ENCODE data around the gene MAPT. TPM values are rescaled to one million over a fixed set of nuclear protein-coding genes. Genes with fewer than 3 reads are reported as not detected.
"Not testable (repeated sequence)": the region's sequence is repeated elsewhere in the genome, so short reads cannot be mapped to it uniquely, and the experiment has no call there.

Gene MAPT
- total RNA-seq, 2 experiments from 2014 or later: 0.69 to 0.74 TPM

DNA sequence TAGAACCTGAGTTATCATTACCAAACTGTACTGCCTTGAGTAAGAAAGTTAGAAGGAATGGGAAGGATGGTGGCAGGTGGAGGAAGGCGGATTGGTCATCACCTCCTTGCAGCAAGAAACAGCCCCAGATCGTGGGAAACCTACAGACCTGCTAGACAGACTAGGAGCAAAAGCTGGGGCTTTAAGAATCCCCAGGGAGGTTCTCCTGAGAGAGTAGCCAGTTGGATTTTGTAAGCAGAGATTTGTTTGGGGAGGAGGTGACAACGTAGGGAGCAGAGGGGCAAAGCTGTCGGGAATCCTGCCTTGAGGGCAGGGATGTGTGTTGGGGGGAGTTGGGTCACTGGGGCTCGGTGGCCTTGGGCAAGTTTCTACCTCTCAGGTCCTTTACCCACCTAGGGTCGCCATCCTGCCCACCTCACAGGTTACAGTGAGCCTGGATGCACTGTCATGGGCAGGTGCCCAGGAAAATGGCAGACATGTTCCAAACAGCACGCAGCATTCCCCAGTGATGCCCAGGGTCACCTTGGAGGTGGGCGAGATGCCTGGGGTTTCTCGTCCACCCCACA lies 55.5 kb downstream of the MAPT start:
- DNase-seq (no peak), ATAC-seq (ENCODE audit: low read depth) (no peak)
- Mint-ChIP-seq H3K4me1 (peaks cover 8% of the 10 kb centered on the region), H3K36me3 (no peaks in the 10 kb centered on the region), H3K27me3 (peaks cover 33% of the 10 kb centered on the region), H3K4me3 (no peak overlapping the region), H3K9me3 (no peaks in the 10 kb centered on the region), H3K27ac (no peak overlapping the region)
- POLR2A ChIA-PET: no interaction called here

DNA sequence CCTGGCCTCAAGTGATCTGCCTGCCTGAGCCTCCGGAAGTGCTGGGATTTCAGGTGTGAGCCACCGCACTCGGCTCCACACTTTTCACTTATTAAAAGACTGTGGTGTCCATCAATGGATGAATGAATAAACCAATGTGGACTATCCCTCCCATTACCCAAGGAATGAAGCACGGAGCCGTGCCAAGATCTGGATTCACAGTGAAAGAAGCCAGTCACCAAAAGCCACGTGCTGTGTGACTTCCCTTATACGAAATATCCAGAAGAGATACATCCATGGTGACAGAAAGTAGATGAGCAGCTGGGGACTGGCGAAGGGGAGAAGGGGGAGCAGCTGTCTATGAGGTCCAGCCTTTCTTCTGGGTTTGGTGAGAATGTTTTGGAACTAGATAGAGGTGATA lies 56.5 kb downstream of the MAPT start:
- POLR2A ChIA-PET: no interaction called here

DNA sequence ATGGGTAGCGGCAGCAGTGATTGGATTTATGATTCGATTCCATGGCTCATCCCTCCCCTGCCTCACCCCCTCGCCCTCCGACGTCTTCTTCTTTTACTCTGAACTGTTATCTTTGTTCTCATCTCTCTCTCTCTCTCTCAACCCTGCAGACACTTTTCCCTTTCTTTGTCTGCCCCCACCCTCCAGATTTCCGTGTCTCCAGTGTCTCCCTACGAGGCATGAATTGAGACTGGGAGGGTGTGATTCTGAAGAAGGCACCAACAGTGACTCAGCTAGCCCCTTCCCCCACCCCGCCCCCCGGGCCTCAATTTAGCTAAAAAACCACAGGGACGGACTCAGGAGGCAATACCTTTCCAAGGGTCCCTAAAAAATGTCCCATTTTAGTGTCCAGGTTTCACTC lies 57.0 kb downstream of the MAPT start:
- H3K4me1 Mint-ChIP-seq: peaks cover 8% of the 10 kb centered on the region
- no peaks in the 10 kb centered on the region for H3K36me3 Mint-ChIP-seq
- peaks cover 32% of the 10 kb centered on the region for H3K27me3 Mint-ChIP-seq
- no peaks in the 10 kb centered on the region for H3K9me3 Mint-ChIP-seq
- DNase-seq (no peak), ATAC-seq (ENCODE audit: low read depth) (no peak)
- no peak overlapping the region for H3K27ac Mint-ChIP-seq
- POLR2A ChIA-PET: no interaction called here
- H3K4me3 Mint-ChIP-seq: no peak overlapping the region

More for the DNA sequence above, 56.5 kb downstream of the MAPT start:
- no peaks in the 10 kb centered on the region for H3K9me3 Mint-ChIP-seq
- DNase-seq: no peak
- ATAC-seq (ENCODE audit: low read depth): no peak
- H3K27ac Mint-ChIP-seq: no peak overlapping the region
- peaks cover 32% of the 10 kb centered on the region for H3K27me3 Mint-ChIP-seq
- peaks cover 8% of the 10 kb centered on the region for H3K4me1 Mint-ChIP-seq
- no peaks in the 10 kb centered on the region for H3K36me3 Mint-ChIP-seq
- H3K4me3 Mint-ChIP-seq: no peak overlapping the region

GRCh38 chr17:45951941-45952340 lies 57.6 kb downstream of the MAPT start:
- H3K4me1 Mint-ChIP-seq: peaks cover 8% of the 10 kb centered on the region
- peaks cover 32% of the 10 kb centered on the region for H3K27me3 Mint-ChIP-seq
- H3K27ac Mint-ChIP-seq: no peak overlapping the region
- no peaks in the 10 kb centered on the region for H3K36me3 Mint-ChIP-seq
- H3K9me3 Mint-ChIP-seq: no peaks in the 10 kb centered on the region
- ATAC-seq (ENCODE audit: low read depth) (no peak), DNase-seq (no peak)
- POLR2A ChIA-PET: no interaction called here
- no peak overlapping the region for H3K4me3 Mint-ChIP-seq

- ATAC-seq (ENCODE audit: low read depth): no peak
- H3K27me3 Mint-ChIP-seq: peaks cover 34% of the 10 kb centered on the region
- H3K27ac Mint-ChIP-seq: no peak overlapping the region
- peaks cover 8% of the 10 kb centered on the region for H3K4me1 Mint-ChIP-seq
- no peak for DNase-seq
- POLR2A ChIA-PET: no interaction called here
- no peak overlapping the region for H3K4me3 Mint-ChIP-seq
- no peaks in the 10 kb centered on the region for H3K9me3 Mint-ChIP-seq
- no peaks in the 10 kb centered on the region for H3K36me3 Mint-ChIP-seq
These were observed 58.5 kb downstream of the MAPT start for GRCh38 chr17:45952814-45953320.

- H3K27ac Mint-ChIP-seq: no peak overlapping the region
- peaks cover 31% of the 10 kb centered on the region for H3K27me3 Mint-ChIP-seq
- no peaks in the 10 kb centered on the region for H3K36me3 Mint-ChIP-seq
- H3K4me1 Mint-ChIP-seq: peaks cover 6% of the 10 kb centered on the region
- no peaks in the 10 kb centered on the region for H3K9me3 Mint-ChIP-seq
- DNase-seq (no peak), ATAC-seq (ENCODE audit: low read depth) (no peak)
- POLR2A ChIA-PET: no interaction called here
- no peak overlapping the region for H3K4me3 Mint-ChIP-seq
These were observed 59.2 kb downstream of the MAPT start for GRCh38 chr17:45953561-45953960.

- no peak for DNase-seq
- Mint-ChIP-seq H3K36me3 (no peaks in the 10 kb centered on the region), H3K4me1 (no peaks in the 10 kb centered on the region), H3K27me3 (peaks cover 25% of the 10 kb centered on the region), H3K4me3 (no peak overlapping the region), H3K9me3 (no peaks in the 10 kb centered on the region), H3K27ac (no peak overlapping the region)
- ATAC-seq (ENCODE audit: low read depth): no peak
- POLR2A ChIA-PET: no interaction called here
These were observed 60.6 kb downstream of the MAPT start for GRCh38 chr17:45954914-45955313.

GRCh38 chr17:45955326-45955725 lies 61.0 kb downstream of the MAPT start:
- Mint-ChIP-seq H3K4me1 (no peaks in the 10 kb centered on the region), H3K9me3 (no peaks in the 10 kb centered on the region), H3K27ac (no peak overlapping the region), H3K36me3 (no peaks in the 10 kb centered on the region), H3K27me3 (peaks cover 22% of the 10 kb centered on the region), H3K4me3 (no peak overlapping the region)
- DNase-seq (no peak), ATAC-seq (ENCODE audit: low read depth) (no peak)
- POLR2A ChIA-PET: no interaction called here

- Mint-ChIP-seq H3K27me3 (peaks cover 16% of the 10 kb centered on the region), H3K4me3 (no peak overlapping the region), H3K36me3 (no peaks in the 10 kb centered on the region), H3K27ac (no peak overlapping the region), H3K9me3 (no peaks in the 10 kb centered on the region), H3K4me1 (no peaks in the 10 kb centered on the region)
- POLR2A ChIA-PET: no interaction called here
- ATAC-seq (ENCODE audit: low read depth) (no peak), DNase-seq (no peak)
These were observed 61.7 kb downstream of the MAPT start for GRCh38 chr17:45956090-45956489.

DNA sequence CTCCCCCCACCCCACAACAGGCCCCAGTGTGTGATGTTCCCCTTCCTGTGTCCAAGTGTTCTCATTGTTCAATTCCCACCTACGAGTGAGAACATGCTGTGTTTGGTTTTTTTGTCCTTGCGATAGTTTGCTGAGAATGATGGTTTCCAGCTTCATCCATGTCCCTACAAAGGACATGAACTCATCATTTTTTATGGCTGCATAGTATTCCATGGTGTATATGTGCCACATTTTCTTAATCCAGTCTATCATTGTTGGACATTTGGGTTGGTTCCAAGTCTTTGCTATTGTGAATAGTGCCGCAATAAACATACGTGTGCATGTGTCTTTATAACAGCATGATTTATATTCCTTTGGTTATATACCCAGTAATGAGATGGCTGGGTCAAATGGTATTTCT lies 62.4 kb downstream of the MAPT start:
- H3K27ac Mint-ChIP-seq: not testable (repeated sequence)

DNA sequence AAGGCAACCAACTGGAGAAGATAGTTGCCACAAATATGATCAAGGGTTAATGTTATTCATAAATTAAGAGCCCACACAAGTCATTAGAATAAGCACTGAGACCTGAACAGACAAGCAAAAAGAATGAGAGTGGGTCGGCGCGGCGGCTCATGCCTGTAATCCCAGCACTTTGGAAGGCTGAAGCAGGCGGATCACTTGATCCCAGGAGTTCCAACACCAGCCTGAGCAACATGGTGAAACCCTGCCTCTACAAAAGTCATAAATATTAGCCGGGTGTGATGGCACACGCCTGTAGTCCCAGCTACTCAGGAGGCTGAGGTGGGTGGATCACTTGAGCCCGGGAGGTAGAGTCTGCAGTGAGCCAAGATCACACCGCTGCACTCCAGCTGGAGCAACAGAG lies 64.0 kb downstream of the MAPT start:
- DNase-seq: no peak
- no peak overlapping the region for H3K27ac Mint-ChIP-seq
- ATAC-seq (ENCODE audit: low read depth): no peak
- H3K4me3 Mint-ChIP-seq: no peak overlapping the region
- H3K27me3 Mint-ChIP-seq: peaks cover 8% of the 10 kb centered on the region
- no peaks in the 10 kb centered on the region for H3K9me3 Mint-ChIP-seq
- H3K36me3 Mint-ChIP-seq: no peaks in the 10 kb centered on the region
- H3K4me1 Mint-ChIP-seq: no peaks in the 10 kb centered on the region
- POLR2A ChIA-PET: no interaction called here

More for the DNA sequence above, 62.4 kb downstream of the MAPT start:
- H3K4me3 Mint-ChIP-seq; POLR2A ChIA-PET; H3K4me1 Mint-ChIP-seq; H3K9me3 Mint-ChIP-seq; ATAC-seq (ENCODE audit: low read depth); DNase-seq; H3K36me3 Mint-ChIP-seq: not testable (repeated sequence)
- H3K27me3 Mint-ChIP-seq: peaks cover 13% of the 10 kb centered on the region

DNA sequence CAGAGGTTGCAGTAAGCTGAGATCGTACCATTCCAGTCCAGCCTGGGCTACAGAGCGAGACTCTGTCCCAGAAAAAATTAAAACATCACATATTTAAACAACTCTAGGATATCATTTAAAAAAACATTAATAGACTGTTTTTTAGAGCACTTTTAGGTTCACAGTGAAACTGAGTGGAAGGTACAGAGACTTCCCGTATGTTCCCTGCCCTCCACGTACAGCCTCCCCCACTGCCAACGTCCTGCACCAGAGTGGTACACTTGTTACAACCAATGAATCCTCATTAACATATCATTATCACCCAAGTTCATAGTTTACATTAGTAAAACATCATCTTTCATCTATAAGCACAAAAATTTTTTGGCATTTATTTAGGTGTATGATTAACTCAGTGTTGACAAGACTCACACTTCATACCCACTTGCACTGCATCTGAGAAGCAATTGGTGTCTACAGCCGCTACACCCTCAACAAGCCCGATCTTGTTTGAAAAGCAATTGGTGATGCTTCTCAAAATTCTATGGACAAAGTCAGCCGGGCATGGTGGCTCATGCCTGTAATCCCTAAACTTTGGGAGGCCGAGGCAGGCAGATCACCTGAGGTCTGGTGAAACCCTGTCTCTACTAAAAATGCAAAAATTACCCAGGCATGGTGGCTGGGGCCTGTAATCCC lies 64.8 kb downstream of the MAPT start:
- no peaks in the 10 kb centered on the region for H3K9me3 Mint-ChIP-seq
- no peak overlapping the region for H3K27ac Mint-ChIP-seq
- POLR2A ChIA-PET: no interaction called here
- H3K4me3 Mint-ChIP-seq: no peak overlapping the region
- peaks cover 8% of the 10 kb centered on the region for H3K27me3 Mint-ChIP-seq
- DNase-seq (no peak), ATAC-seq (ENCODE audit: low read depth) (no peak)
- H3K36me3 Mint-ChIP-seq: no peaks in the 10 kb centered on the region
- H3K4me1 Mint-ChIP-seq: no peaks in the 10 kb centered on the region

- POLR2A ChIA-PET: no interaction called here
- ATAC-seq (ENCODE audit: low read depth) (no peak), DNase-seq (no peak)
- no peaks in the 10 kb centered on the region for H3K4me1 Mint-ChIP-seq
- H3K27me3 Mint-ChIP-seq: peaks cover 5% of the 10 kb centered on the region
- no peak overlapping the region for H3K4me3 Mint-ChIP-seq
- H3K9me3 Mint-ChIP-seq: no peaks in the 10 kb centered on the region
- no peak overlapping the region for H3K27ac Mint-ChIP-seq
- no peaks in the 10 kb centered on the region for H3K36me3 Mint-ChIP-seq
These were observed 66.0 kb downstream of the MAPT start for GRCh38 chr17:45960311-45960710.

- H3K27me3 Mint-ChIP-seq: peaks cover 10% of the 10 kb centered on the region
- DNase-seq (no peak), ATAC-seq (ENCODE audit: low read depth) (no peak)
- H3K36me3 Mint-ChIP-seq: no peaks in the 10 kb centered on the region
- H3K4me3 Mint-ChIP-seq: no peak overlapping the region
- H3K4me1 Mint-ChIP-seq: no peaks in the 10 kb centered on the region
- H3K27ac Mint-ChIP-seq: no peak overlapping the region
- no peaks in the 10 kb centered on the region for H3K9me3 Mint-ChIP-seq
- POLR2A ChIA-PET: interaction anchor here (0.6 kb wide), 1 partner anchor 24 kb away, joined by 3 read pairs; no protein-coding TSS in a partner anchor
These were observed 66.9 kb downstream of the MAPT start for GRCh38 chr17:45961206-45961605.

Data from activated naive CD8-positive, alpha-beta T cell treated with anti-CD3 and anti-CD28 coated beads, Interleukin-2, amount 10 ng/mL, durations not matched to agents 7 days and 5 days (primary cell).